GM23248 (cell line): Measurements from ENCODE around the gene ONECUT1.

Source experiments
- EZH2 ChIP-seq: fragments of 200-600 bp; sonication (generic); IDR thresholded peaks from 2 replicates; pipeline ENCODE4 v1.6.1; 2018; ENCODE audit warnings: antibody characterized with exemption, mild to moderate bottlenecking; ENCODE audit not compliant: insufficient read depth, poor library complexity, severe bottlenecking
- EZH2phosphoT487 ChIP-seq: fragments of 200-600 bp; sonication (generic); IDR thresholded peaks from 2 replicates; pipeline ENCODE4 v1.6.1; 2018; ENCODE audit warnings: antibody characterized with exemption, moderate library complexity, mild to moderate bottlenecking, low read depth; ENCODE audit not compliant: insufficient read depth

GRCh38 chr15:52731004-52731403 is 59.1 kb downstream of the ONECUT1 start:
- no peak for TF ChIP-seq EZH2
- TF ChIP-seq EZH2phosphoT487 = no peak
